ENCODE results near the gene SOCS1.

DNA sequence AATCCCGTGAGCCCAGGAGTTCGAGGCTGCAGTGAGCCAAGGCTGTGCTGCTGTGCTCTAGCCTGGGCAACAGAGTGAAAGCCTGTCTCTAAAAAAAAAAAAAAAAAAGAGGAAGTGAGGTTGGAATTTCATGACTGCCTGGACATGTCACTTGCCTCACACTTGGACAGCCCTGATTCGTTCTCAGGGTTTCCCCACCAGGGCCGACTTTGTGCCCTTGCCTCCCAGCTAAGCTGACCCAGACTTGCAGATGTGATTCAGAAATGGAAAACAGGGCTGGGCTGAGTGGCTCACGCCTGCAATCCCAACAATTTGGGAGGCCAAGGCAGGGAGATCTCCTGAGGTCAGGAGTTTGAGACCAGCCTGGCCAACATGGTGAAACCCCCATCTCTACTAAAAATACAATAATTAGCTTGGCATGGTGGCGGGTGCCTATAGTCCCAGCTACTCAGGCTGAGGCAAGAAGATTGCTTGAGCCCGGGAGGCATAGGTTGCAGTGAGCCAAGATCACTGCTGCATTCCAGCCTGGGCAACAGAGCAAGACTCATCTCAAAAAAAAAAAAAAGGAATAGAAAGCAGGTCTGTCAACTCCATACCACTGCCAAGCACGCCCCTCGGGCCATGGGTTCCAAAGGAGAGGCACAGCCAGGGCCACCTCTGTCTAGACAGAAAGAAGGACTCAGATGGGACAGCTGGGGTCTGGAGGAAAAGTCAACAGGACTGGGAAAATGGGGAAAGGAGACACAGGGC lies 46.9 kb downstream of the SOCS1 start:
- no peak for TF ChIP-seq POLR2A (IDR thresholded peaks at IDR 0.05)
- TF ChIP-seq CTCF (IDR thresholded peaks at IDR 0.05): no peak

All from gastroesophageal sphincter (tissue), 3 donors.